ENCODE measurements around the gene ZC3H12A.

ZC3H12A gene

DNA sequence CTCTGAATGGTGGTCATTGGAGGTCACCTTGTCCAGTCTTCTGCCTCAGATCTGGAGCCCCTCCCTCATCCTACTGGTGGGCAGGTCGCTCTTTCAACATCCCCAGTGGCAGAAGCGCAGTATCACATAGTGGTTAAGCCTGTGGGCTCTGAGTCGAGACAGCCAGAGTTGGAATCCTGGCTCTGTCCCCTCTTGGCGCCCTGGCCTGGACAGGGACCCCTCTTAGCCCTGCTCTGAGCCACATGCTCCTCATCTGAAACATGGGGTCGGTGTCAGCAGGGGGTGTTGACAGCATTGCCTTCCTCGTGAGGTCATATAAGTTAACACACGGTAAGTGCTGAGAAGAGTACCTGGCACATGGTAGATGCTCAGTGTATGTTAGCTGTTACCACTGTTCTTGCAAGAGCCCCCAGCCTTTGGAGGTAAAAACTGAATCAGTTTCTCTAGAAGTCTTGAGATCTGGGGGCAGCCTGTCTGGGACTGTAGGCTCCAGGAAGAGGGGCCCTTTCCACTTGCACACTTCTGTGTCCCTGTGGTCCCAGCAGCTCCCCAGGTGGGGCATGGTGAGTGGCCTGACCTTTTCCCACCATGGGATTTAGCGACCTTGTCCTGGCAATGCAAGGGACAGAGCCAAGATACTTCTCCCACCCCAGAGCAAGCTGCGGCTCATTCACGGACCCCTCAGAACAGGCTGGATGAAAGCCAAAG is 6.4 kb downstream of the ZC3H12A start:
- no peak overlapping the region for H3K4me3 ChIP-seq (ENCODE audit: control insufficient read depth, low read depth, low read length)
- no peak for DNase-seq (ENCODE audit: low read depth)
- TF ChIP-seq, protein P1, sequence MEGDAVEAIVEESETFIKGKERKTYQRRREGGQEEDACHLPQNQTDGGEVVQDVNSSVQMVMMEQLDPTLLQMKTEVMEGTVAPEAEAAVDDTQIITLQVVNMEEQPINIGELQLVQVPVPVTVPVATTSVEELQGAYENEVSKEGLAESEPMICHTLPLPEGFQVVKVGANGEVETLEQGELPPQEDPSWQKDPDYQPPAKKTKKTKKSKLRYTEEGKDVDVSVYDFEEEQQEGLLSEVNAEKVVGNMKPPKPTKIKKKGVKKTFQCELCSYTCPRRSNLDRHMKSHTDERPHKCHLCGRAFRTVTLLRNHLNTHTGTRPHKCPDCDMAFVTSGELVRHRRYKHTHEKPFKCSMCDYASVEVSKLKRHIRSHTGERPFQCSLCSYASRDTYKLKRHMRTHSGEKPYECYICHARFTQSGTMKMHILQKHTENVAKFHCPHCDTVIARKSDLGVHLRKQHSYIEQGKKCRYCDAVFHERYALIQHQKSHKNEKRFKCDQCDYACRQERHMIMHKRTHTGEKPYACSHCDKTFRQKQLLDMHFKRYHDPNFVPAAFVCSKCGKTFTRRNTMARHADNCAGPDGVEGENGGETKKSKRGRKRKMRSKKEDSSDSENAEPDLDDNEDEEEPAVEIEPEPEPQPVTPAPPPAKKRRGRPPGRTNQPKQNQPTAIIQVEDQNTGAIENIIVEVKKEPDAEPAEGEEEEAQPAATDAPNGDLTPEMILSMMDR (IDR thresholded peaks at IDR 0.05; ENCODE audit: control insufficient read depth, insufficient read depth, low read depth, low read length, missing control alignments), result no peak

DNA sequence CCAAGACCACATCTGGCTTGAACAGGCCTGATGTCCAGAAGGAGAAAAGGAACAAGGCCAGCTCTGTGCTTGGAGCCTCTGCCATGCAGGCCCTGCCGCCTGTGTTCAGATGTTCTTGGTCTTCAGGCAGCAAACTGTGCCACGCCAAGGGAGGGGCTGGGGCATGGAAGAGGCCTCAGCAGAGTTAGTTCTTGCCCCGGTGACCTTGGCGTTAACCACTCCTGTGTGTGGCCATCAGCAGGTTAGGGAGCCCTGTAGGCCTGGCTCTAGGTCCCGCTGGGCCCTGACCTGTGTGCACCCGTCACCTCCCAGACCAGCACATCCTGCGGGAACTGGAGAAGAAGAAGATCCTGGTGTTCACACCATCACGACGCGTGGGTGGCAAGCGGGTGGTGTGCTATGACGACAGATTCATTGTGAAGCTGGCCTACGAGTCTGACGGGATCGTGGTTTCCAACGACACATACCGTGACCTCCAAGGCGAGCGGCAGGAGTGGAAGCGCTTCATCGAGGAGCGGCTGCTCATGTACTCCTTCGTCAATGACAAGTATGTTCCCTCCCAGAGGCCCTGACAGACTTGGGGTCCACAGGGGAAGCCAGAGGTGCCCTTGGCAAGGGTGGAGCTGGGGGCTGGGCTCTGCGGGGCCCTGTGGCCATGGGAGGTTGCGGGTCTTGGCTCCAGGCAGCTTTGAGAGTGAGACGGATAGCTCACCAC is 7.1 kb downstream of the ZC3H12A start:
- TF ChIP-seq, protein P1 (IDR thresholded peaks at IDR 0.05; ENCODE audit: control insufficient read depth, insufficient read depth, low read depth, low read length, missing control alignments), result no peak
- DNase-seq (ENCODE audit: low read depth), result no peak
- H3K4me3 ChIP-seq (ENCODE audit: control insufficient read depth, low read depth, low read length), result no peak overlapping the region

DNA sequence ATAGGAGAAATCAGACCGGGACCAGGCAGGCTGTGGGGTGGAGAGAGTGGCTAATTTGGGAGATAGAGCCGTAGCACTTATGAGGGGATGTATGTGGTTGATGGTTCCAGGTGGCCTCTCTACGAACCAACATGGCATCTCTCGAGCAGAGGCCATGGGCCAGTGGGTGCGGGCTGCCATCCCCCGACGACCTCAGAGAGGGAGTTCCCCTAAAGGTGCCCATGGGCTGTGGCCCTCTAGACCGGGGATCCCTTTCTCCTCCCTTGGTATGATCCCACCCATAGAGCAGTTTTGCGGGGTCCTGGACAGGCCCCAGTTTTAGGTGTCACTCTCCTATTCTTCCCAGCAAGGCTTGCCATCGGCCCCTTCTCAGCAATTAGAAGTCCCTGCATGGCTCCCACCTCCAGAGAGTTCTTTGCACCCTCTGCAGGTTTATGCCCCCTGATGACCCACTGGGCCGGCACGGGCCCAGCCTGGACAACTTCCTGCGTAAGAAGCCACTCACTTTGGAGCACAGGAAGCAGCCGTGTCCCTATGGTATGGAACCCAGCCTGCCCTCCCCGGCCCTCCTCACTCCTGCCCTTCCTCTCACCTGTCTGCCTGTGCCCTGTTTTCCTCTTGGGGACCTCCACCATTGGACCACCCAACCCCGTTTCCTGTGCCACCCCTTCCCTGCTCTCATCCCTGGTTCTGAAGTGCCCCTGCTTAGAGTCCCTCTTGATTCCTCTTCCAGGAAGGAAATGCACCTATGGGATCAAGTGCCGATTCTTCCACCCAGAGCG is 7.8 kb downstream of the ZC3H12A start:
- TF ChIP-seq, protein P1 (IDR thresholded peaks at IDR 0.05; ENCODE audit: control insufficient read depth, insufficient read depth, low read depth, low read length, missing control alignments), result no peak
- no peak overlapping the region for H3K4me3 ChIP-seq (ENCODE audit: control insufficient read depth, low read depth, low read length)
- DNase-seq (ENCODE audit: low read depth), result no peak

DNA sequence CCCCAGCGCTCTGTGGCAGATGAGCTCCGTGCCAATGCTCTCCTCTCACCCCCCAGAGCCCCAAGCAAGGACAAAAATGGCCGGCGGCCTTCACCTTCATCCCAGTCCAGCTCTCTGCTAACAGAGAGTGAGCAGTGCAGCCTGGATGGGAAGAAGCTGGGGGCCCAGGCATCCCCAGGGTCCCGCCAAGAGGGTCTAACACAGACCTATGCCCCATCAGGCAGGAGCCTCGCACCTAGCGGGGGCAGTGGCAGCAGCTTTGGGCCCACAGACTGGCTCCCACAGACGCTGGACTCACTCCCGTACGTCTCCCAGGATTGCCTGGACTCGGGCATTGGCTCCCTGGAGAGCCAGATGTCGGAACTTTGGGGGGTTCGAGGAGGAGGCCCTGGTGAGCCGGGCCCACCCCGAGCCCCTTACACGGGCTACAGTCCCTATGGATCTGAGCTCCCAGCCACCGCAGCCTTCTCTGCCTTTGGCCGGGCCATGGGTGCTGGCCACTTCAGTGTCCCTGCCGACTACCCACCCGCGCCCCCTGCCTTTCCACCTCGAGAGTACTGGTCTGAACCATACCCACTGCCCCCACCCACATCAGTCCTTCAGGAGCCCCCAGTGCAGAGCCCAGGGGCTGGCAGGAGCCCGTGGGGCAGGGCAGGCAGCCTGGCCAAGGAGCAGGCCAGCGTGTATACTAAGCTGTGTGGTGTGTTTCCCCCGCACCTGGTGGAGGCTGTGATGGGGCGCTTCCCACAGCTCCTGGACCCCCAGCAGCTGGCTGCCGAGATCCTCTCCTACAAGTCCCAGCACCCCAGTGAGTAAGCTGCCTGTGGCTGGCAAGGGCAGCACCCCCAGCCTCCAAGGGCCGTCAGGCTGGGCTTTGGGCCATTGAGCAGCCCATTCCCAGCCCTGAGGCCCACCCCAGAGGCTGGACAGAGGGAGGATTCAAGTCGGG is 8.7 kb downstream of the ZC3H12A start:
- TF ChIP-seq, protein P1 (IDR thresholded peaks at IDR 0.05; ENCODE audit: control insufficient read depth, insufficient read depth, low read depth, low read length, missing control alignments), result no peak
- H3K4me3 ChIP-seq (ENCODE audit: control insufficient read depth, low read depth, low read length), result no peak overlapping the region

DNA sequence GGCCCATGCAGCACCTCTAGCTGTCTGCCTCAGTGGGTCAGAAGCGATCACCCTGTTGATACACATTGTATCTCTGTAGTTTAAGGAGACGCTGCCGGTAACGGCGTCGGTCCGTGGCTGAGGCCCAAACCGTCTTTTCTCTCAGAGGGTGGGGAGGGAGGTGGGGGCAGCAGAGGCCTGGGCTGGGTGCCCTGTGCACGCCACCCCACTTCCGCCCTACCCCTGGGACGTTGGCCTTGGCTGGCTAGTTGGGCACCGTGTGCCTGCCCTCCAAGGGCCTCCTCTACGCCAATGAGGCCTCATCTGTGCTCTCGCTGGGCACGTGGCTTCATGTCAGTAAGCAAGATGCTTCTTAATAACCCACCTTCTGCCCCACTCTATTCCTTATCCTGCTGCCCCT is 9.4 kb downstream of the ZC3H12A start:
- H3K4me3 ChIP-seq (ENCODE audit: control insufficient read depth, low read depth, low read length), result no peak overlapping the region
- TF ChIP-seq, protein P1 (IDR thresholded peaks at IDR 0.05; ENCODE audit: control insufficient read depth, insufficient read depth, low read depth, low read length, missing control alignments), result no peak
- DNase-seq (ENCODE audit: low read depth), result no peak

More for the DNA sequence above, 8.7 kb downstream of the ZC3H12A start:
- no peak for DNase-seq (ENCODE audit: low read depth)
